ENCODE data around the gene SRGAP2C.
"Not testable (repeated sequence)": the region's sequence is repeated elsewhere in the genome, so short reads cannot be mapped to it uniquely, and the experiment has no call there.

Gene SRGAP2C

DNA sequence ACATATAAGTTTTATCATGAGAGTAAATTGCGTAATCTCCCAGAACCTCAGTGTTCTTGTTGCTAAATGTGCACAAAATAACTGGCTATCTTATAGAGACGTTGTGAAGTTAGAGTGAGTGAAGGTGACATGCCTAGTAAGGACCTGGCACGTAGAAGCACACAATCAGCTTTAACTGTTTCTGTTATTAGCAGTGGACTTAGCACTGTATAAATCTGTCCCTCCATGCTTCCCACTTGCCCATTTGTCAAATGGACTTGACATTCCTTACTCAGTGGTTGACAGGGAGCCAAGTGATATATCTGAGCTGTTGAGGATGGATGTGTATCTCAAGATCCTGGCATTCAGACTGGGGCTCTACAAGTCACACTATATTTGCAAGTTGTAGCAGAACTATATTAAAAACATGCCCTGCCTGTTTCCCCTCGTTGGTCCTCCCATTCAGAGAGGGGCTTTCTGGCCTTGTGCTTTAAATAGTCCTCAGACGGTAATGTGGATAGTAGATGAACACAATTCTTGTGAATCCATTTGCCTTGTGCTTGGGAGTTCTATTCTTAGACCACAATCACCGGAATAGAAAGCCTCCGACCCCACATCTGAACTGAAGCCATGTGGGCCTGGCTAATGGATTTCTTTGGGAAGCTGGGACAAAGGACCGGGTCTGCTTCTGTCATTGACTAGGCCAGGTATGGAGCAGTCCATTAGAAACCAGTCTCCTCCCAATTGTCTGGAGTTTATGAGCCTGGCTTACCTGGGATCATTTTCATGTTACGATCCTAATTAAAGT, 43.0 kb downstream of the SRGAP2C start:
- not testable (repeated sequence) for DNase-seq (ENCODE audit: low read depth in 2 of 2)

DNA sequence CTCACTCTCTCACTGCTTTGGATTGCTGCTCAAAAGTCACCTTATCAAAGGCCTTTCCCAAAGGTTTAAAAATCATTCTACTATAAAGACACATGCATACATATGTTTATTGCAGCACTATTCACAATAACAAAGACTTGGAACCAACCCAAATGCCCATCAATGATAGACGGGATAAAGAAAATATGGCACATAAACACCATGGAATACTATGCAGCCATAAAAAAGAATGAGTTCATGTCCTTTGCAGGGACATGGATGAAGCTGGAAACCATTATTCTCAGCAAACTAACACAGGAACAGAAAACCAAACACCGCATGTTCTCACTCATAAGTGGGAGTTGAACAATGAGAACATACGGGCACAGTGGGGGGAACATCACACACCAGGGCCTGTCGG, 45.9 kb downstream of the SRGAP2C start:
- DNase-seq (ENCODE audit: low read depth in 2 of 2) = not testable (repeated sequence)

DNA sequence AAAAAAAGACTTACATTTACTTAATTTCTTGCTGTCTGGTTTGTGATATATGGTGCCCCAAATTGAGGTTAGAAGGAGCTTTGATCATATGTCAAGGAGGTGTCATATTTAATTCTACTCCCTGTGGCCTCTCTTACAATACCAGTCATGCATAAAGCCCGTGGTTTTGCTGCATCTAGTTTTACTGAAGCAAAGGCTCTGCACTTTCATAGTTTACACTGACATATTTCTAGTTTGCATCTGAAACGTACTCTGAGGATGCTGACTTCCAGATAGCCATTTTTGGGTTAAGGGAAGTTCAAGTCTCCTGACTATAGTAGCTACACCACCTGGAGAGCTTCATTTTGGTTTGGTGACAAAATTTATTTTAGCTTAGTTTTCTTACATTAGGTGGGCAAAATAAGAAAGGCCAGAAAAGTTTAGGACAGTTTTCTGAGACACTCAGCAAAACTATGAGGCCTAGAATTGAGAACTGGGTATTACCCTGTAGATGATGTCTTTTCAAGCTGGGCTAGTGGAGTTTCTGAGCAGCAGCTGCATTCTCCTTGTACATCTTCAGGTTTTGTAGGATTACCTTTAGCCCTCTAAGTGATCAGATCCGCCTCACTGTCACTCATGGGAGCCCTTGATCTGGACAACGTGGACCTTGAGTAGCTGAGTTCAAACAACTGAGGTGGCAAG, 47.8 kb downstream of the SRGAP2C start:
- DNase-seq (ENCODE audit: low read depth in 2 of 2) = not testable (repeated sequence)

DNA sequence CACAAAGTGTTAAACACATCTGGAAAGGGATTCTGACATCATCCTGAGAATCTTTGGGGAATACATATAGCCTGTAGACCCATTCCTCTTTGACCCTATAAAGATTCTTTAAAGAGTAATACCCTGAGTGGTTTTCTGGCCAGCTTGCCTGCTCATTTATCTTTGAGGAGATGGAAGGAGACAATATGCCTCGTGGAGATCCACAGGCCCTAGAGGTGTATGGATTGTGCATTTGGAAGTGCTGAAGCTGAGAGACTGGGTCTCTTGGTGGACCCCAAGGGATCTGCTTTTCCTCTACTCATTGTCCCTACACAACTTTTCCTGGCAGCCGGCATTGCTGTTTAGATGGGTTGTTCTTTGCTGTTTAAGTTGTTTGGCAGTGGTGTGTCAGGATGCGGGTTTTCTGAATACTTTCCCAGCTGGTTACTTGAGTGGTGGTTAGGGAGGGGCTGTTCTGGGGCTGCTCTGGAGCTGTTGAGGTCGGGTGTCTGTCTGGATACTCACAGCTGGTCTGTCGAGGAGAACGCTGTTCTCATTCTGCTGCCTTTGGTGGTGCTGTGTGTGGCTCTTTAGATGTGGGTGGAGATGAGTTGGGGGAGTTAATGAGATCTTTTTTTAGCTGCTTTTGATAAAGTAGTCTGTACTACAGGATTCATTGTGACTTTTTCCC, 49.5 kb downstream of the SRGAP2C start:
- DNase-seq (ENCODE audit: low read depth in 2 of 2) = not testable (repeated sequence)

DNA sequence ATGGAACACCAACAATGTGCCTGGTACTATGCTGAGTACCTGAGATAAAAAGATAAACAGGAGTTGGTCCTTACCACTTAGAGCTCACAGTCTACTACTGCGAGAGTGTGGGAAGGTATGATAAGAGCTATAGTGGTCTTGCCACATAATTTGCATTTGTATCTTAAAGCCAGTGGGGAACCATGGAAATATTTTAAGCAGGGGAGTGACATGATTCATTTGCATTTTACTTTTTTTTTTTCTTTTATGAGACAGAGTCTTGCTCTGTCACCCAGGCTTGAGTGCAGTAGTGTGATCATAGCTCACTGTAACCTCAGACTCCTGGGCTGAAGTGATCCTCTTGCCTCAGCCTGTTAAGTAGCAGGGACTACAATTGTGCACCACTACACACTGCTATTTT, 53.6 kb downstream of the SRGAP2C start:
- DNase-seq (ENCODE audit: low read depth in 2 of 2) = peak in 1 of 2 donors; percentile 2

DNA sequence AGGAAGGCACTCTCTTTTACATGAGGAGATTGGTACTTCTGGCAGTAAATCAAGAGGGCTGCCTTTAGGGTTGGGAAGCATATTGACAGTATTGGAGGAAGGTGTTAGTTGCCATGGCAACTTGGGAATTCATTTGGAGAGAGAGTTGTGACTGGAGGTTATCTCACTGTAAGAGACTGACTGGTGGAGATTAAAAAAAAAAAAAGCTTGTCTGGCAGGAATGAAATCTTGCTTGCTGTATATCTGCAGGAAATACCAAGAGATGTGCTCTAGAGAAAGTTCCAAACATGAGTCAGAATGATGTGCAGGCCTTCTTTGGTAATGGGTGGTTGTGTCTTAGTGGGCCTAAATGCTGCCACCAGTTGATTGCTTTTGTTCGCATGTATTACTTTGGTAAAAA, 59.1 kb downstream of the SRGAP2C start:
- DNase-seq (ENCODE audit: low read depth in 2 of 2) = not testable (repeated sequence)

DNA sequence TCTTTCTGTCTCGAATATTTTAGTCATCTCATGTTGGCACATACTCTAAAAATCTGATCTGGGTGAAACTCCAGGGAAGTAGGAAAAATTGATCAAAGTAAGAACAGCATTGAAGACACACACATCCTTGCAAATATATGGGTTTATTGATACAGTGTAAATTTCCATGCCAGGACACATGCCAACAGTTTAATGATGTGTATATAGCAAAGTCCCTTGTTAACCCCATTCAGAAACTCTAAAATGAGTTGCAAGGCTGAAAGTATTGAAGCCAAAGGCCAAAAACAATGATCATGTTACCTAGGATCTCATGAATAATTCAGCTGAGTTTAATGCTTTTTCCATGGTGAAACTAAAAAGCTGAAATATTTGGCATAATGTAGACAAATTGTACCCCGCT, 61.6 kb downstream of the SRGAP2C start:
- DNase-seq (ENCODE audit: low read depth in 2 of 2) = not testable (repeated sequence)

DNA sequence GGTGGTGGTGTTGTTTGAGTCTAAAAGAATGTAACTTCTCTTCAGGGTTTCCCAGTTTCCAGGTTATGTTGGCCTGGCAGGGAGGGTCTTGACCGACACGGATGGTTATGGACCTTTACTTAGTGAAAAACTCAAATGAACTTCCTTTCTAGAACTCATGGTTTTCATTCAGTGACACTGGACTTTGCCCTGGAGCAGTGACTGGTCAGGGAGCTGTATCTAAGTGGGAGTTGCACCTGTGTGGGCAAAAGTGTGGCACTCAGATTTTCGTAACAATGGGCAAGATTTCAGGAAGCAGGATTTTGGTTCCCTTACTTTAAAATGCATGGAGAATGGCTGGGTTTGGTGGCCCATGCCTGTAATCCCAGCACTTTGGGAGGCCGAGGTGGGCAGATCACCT, 67.9 kb downstream of the SRGAP2C start:
- DNase-seq (ENCODE audit: low read depth in 2 of 2) = not testable (repeated sequence)

DNA sequence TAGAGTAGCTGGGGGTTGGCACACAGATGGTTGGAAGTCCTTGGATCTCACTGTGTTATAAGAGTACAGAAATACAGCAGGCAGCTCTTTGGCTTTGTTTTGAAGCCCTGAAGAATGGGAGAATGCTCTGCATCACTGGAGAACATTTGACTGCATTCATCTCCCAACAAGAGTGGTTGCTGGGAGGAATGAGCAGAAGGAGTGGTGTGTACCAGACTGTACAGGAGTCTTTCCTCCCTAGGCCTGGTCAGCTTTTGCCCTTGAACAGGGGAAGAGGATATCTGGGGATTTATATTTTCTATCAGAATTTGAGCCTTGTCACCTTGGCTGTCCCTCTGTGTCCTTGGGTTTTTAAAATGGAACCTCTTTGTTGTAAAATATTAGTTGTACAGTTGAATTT, 69.8 kb downstream of the SRGAP2C start:
- DNase-seq (ENCODE audit: low read depth in 2 of 2) = not testable (repeated sequence)

DNA sequence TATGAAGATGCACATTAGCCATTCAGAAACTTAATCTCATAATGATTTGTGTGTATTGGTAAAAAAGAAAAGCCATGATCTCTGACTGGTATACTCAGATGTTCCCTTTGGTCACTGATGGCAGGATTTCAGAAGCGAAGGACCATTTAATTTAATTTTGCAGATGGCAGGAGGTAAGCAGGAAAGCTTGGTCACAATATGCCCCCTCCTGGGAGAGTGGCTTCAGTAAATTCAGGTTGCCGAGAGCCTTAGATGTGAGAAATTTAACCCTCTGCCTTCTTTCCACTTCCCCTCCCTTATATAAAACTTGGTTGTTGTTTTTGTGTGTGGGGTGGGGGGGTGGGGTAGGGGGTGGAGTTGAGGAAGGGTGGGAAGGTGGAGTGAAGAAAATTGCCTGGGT, 72.9 kb downstream of the SRGAP2C start:
- not testable (repeated sequence) for DNase-seq (ENCODE audit: low read depth in 2 of 2)

DNA sequence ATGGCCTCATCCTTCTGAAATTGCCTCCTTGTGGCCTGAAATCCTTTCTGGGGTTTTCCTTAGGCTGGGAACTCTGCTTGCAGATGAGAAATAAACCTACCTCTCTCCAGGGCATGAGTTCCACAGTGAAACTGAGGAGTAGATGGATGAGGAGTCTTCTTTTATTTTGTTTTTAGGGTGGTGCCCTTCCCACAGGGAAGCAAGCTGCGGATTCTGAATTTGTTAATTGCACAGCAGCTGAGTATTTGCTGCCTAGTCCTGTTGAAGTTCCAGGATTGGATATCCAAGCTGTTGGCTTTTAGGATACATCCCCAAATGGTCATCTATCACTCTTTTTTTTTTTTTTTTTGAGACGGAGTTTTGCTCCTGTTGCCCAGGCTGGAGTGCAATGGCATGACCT, 73.4 kb downstream of the SRGAP2C start:
- not testable (repeated sequence) for DNase-seq (ENCODE audit: low read depth in 2 of 2)

DNA sequence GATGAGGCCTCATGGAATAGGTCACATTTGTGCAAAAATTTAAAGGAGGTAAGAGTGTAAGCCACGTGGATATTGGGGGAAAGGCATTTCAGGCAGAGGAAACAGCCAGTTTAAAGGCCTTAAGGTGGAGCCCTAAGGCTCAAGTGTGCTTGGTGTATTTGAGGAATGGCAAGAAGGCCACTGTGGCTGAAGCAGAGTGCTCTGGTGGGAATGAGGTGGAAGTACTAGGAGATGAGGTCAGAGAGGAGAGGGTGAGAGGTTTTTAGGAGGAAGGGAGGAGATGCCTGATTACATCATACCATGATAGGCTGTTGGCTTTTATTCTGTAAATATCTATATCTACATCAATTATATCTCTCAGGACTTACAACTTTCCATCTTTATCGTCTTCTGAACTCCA, 75.4 kb downstream of the SRGAP2C start:
- not testable (repeated sequence) for DNase-seq (ENCODE audit: low read depth in 2 of 2)

DNA sequence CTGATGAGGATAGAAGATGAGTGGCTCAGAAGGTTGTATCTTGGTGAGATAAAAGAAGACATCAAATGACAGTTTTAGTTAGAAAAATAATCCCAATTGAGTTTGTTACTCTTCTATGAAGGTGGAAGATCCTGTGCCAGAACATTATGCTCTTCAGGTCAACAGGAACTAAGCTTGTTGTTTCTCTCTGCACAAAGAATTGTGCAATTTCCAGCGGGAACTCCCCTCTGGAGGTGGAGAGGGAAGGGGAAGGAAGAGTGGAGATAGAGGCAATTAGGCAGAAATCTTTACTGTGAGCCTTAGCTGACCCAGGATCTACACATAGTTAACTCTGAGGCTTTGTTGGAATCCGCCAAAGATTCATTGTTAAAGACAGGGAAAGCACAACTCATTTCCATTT, 77.4 kb downstream of the SRGAP2C start:
- DNase-seq (ENCODE audit: low read depth in 2 of 2) = not testable (repeated sequence)

DNA sequence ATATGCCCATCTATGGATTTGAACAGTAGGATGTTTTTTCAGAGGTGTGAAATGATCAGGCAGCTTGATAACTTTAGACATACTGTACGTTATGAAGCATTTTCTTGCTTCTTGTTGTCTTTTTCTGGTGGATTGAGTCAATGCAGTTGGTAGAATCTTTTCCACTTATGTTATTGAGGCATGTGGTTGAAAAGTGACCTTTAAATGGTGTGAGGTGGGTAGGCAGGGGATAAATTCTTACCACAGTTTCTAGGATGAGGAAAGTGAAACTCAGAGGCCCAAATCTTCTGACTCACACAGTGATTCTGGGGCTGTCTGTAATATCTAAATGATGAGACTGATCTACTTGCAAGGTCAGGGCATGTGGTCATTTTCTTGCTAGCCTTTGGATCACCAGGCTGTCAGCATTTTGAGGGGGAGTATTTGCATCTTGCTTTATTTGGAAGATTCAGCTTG, 79.0 kb downstream of the SRGAP2C start:
- DNase-seq (ENCODE audit: low read depth in 2 of 2) = peak in 1 of 2 donors; percentile 1

DNA sequence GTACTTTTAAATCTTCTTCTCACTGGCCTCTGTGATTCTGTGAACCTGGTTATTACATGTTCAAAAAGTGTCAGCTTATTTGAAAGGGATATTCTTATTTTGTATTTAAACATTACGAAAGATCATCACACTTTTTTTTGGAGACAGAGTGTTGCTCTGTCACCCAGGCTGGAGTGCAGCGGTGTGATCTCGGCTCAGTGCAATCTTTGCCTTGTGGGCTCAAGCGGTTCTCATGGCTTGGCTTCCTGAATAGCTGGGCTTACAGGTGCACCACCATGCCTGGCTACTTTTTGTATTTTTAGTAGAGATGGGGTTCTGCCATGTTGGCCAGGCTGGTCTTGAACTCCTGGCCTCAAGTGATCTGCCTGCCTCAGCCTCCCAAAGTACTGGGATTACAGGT, 82.3 kb downstream of the SRGAP2C start:
- not testable (repeated sequence) for DNase-seq (ENCODE audit: low read depth in 2 of 2)

DNA sequence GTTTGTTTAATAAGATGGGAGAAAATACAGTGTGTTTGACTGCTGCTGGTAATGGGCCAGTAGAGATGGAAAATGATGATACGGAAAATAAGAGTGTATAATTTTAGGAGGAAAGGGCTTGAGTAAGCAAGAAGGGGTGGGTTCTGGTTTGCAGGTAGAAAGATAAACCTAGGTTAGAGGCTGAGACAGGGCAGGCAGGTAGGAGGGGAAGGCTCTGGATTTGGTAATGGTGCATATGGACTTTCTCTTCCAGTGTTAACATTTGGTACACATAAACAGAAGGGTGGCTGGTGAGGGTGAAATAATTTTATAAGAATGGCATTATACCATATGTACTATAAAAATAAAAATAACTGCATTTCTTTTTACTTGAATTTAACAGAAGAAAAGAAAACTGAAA, 84.5 kb downstream of the SRGAP2C start:
- not testable (repeated sequence) for DNase-seq (ENCODE audit: low read depth in 2 of 2)

DNA sequence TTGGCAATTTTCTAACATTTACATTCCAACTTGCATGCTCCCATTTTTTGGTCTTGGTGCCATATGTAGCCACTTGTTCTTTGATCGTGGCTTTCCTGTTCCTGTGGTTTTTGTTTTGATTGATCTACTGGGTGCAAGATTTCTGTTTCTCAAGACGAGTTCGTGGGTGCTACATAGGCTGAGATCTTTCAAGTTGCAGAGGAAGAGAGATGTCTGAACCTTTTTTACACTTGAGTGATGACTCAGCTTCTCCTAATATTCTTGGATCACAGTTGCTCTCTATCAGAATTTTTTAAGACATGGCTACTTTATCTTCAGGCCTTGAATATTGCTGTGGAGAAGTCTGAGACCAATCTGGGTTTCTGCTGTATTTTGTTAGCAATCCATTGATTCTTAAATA, 85.2 kb downstream of the SRGAP2C start:
- not testable (repeated sequence) for DNase-seq (ENCODE audit: low read depth in 2 of 2)

DNA sequence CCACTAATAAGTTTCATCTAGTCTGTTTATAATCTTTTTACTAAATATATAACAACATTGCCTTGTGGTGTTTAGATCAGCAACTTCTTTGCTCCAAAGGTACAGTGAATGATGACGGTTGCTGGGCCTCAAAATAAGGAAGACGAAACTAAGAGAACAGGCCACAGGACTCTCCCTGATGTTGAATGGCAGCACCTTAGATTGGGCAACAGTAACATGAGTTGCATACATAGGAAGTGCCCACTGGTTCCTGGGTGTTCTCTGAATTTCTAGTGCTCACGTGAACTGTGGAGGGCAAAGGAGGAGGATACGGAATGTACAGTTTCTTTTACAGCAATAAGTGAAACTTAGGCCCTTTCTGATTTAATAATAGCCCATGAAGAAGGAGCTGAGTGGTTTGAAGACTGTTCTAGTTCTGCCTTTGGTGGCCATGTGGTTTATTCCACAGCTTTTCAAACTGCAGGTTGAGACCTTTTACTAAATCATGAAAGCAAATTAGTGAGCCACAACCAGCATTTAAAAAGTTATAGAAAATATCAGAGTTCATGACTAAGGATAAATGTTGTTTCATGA, 86.5 kb downstream of the SRGAP2C start:
- not testable (repeated sequence) for DNase-seq (ENCODE audit: low read depth in 2 of 2)

DNA sequence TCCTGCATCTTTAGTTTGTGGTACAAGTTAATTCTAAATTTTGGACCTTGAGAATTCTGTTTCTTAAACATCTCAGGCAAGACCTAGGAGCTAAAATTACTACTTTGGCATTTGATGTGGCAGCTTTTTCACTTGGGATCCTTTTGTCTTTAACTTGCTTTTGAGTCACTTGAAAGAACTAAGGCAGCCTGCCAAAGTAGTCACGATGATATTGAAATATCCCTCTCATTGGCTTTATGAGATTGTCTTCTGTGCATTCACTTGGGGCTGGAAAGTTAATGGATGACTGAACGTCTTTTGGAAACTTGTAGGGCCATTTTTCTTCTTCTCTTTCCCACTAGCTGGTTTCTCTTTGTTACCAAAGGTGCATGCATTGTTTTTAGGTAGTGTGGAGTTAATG, 90.7 kb downstream of the SRGAP2C start:
- not testable (repeated sequence) for DNase-seq (ENCODE audit: low read depth in 2 of 2)

DNA sequence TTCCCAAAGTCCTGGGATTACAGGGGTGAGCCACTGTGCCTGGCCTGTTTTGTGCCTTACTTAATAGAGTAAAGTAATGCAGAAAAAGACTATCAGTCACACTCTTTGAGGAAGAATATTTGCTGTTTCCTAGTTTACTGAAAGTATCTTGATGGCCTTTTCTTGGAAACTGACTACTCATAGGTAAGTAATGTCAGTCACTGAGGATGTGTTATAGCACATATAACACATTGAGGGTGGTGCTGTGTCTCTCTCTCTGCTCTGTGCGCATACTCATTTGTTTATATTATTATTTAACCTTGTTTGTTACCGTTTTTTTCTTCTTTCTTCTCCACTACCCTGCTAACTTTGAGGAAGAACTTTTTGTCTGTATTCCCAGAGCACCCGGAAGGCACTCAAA, 93.4 kb downstream of the SRGAP2C start:
- DNase-seq (ENCODE audit: low read depth in 2 of 2) = not testable (repeated sequence)

DNA sequence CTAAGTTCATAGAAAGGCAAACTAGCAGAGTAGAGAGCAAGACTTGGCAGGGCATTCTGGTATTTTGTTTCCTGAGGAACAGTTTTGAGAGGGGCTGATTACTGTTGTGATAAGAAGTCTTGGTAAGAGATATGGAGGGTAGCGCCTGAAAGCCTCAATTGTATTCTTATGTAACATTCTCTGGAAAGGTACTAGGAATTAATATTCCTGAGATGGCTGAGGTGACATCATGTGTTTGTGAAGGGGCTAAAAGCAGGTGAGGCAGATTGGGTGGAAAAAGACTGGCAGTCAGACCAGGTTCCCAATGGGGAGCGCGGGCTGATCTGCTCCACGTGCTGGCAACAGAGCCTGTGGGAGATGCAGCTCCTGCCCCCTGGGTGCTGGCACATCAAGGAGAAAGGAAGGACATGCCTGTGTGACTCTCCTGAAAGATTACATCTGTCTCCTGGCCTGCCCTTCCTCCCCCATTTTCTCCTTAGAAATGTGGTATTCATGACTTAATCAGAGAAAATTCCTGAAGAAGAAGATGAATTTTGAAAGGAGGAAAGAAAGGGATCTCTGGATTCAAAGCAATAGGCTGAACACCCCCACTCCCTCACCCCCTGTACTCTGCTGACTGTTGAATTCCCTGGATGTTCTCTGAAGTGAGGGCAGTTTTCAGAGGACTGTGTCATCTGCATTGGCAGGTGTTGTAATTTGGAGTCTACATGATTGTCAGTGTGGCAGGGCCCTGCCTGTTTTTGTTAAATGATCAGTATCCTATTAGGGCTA, 94.2 kb downstream of the SRGAP2C start:
- not testable (repeated sequence) for DNase-seq (ENCODE audit: low read depth in 2 of 2)

Data from stimulated activated CD4-positive, alpha-beta T cell treated with anti-CD3 and anti-CD28 coated beads, Interleukin-15, amount 100 ng/mL, for 48 hours (primary cell).